HL-60 (cell line): ENCODE results near the gene ACKR4.

ENCODE experiments used
- CTCF ChIP-seq: IDR thresholded peaks from one replicate; pipeline ENCODE4 v1.5.1; 2011; ENCODE audit warnings: low read length, control low read depth, inconsistent platforms; ENCODE audit not compliant: insufficient read depth
- POLR2AphosphoS5 ChIP-seq: IDR thresholded peaks from 2 replicates; pipeline ENCODE4 v1.6.1; 2012; ENCODE audit warnings: low read depth

- TF ChIP-seq CTCF = no peak
- TF ChIP-seq POLR2AphosphoS5 = no peak
Measured at GRCh38 chr3:132592216-132592615, 4.9 kb upstream of the ACKR4 start.
